T-helper 2 cell treated with Interferon-gamma antibody and Interleukin-4, amounts not matched to agents 100 ng/mL and 5 ng/mL, for 36 hours (primary cell): Measurements from ENCODE around the gene FBXW5. TPM values are rescaled to one million over a fixed set of nuclear protein-coding genes. Genes with fewer than 3 reads are reported as not detected.

Experiments
- intact Hi-C: fragments of 100-400 bp; cut with micrococcal nuclease; formaldehyde crosslinking; loops from one replicate; pipeline ENCODE4 v1.15.1; 2023
- total RNA-seq: library from RNA; stranded (reverse); gene quantifications from 2 replicates; pipeline ENCODE4 v1.2.3, GENCODE V29; 2022

The FBXW5 gene
- total RNA-seq, 1 donor from 2014 or later = 109 TPM

DNA sequence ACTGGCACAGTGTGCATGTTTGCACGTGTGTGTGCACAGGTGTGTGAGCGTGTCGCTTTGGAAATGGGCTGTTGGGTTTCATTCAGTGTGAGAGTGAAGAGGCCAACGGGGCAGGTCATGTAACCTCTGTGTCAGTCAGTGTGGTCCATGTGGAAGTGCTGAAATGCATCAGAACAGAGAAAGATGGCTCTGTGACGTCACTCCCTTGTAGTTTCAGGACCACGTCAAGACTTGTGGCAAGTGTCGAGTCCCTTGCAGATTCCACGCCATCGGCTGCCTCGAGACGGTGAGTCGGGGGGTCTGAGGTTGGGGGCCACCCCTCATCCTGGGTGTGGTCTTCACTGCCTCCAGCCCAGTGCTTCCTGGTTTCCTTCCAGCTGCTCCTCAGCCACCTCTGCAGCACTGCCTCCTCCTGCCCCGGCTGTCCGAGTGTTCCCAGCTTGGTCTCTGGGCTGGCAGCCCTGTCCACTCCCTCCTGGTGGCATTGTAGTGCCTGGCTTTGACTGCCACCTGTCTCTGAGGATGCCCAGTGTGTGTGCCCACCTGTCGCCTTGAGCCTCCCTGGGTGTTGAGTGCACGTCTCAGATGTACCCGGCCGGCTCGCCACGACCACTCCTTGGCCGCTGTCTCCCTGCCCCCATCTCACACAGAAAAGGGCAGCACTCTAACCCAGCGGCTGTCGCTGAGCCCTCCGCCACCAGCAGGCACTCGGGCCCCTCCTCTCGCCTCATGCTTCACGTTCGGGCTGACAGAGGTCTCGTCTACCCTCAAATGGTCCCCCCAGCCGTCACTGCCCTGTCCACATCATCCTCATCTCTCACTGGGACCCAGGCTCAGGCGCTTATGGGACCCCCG, 28.0 kb downstream of the FBXW5 start:
- intact Hi-C loops = no loop called here

DNA sequence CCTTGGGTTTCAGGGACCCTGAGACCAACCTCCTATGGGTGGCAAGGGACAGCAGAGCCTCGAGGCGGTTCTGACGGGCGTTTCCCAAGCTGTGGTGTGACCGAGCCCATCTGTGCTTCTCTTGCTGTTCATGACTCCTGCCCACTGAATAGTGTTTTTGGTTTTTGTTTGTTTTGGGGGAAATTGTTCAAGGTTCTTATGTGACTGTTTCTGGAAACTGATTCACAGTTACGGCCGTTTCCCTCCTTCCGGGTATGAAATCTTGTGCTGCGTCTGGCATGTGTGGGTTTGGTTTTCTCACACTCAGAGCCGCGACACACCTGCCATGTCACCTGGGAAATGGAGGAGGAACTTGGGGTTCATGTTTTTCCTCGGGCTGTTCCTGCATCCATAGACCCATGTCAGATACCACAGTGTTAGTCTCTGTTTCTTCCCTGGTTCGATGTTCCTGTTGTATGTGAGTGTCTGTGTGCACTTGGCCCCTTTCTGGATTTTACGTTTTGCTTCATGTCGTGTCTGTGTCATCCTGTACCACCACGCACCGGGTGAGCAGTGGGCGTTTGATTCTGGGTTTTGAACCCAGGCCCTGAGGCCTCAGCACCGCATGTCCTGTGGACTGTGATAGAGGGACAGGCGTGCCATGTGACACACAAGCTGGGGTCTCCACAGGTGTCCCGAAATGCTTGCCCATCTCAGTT, 28.8 kb downstream of the FBXW5 start:
- intact Hi-C loops = no loop called here

DNA sequence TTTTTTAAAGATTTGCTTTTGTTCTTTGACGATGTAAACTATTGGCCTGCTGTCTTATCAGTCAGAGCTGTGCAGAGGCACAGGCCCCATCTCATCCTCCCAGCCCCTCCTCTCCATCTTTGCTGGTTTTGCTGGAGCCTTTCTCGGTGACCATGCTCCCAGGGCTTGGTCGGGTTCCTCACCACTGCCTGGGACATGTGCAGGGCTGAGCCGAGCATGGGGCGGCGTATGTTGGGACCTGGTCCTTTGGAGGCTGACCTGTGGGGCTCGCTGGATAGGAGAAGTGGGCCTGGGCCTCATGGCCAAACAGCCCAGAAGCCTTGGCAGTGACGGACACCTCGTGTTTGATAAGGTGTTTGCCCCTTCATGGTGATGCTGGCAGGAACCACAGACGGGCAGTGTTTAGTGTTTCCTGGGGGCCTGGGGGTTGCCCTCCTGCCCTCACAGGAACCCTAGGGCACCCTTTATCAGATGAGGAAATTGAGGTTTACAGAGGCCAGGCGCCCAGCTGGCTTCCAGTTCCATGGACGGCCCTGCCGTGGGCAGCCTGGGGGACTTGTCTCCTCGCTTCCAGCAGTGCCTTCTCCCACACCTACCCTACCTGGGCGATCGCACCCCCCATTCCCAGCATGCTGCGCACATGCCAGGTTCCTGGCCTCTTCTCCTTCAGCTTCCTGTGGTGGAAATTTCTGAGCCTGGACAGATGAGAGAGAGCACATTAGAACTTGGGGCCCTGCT, 30.7 kb downstream of the FBXW5 start:
- intact Hi-C loops = no loop called here

DNA sequence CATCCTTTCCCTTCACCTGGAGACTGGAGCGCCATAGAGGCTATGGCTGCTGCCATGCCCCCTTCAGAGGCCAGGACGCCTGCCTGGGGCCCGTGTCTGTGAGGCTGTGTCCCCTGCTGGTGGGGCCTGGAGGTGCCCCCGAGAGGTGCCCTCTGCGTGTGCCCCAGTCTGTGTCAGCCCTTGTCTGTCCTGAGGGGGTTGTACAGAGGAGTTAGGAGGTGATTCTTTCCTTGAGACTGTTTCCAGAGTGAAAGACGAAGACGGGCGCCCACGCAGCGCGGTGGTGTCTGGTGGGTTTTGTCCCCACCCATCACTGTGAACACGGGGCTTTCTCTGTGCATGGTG, 33.7 kb downstream of the FBXW5 start:
- intact Hi-C loops = no loop called here

DNA sequence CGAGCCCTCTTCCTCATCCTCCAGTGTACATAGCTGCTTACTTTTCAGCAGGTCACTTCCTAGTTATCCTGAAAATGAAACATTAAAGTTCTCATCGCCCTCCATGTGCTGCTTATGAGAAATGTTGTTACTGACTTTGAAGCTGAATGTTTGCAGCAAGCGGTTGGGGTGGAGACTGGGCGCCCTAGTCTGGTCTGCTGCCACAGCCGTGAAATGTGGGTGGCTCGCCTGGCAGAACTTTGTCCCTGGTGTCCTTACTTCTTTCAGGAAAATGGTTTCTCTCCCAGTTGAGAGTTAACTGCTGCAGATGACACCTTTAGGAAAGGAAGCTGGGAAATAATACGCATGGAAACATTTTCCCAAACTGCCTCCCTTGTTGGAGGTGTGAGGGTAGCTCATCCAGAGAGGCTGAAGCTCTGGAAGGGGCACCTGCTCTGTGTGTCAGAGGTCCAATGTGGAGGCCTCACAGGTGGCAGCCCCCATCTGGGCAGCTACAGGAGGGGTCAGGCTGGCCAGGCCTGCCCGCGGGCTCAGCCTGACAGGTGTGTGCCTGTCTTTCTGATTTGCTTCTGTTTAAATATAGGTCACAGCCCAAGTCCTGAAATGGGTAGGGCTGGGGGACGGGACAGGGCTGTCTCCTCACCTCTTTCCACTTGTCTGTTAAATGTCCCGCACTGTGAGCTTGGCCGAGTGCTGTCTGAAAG, 34.2 kb downstream of the FBXW5 start:
- intact Hi-C loops = no loop called here

DNA sequence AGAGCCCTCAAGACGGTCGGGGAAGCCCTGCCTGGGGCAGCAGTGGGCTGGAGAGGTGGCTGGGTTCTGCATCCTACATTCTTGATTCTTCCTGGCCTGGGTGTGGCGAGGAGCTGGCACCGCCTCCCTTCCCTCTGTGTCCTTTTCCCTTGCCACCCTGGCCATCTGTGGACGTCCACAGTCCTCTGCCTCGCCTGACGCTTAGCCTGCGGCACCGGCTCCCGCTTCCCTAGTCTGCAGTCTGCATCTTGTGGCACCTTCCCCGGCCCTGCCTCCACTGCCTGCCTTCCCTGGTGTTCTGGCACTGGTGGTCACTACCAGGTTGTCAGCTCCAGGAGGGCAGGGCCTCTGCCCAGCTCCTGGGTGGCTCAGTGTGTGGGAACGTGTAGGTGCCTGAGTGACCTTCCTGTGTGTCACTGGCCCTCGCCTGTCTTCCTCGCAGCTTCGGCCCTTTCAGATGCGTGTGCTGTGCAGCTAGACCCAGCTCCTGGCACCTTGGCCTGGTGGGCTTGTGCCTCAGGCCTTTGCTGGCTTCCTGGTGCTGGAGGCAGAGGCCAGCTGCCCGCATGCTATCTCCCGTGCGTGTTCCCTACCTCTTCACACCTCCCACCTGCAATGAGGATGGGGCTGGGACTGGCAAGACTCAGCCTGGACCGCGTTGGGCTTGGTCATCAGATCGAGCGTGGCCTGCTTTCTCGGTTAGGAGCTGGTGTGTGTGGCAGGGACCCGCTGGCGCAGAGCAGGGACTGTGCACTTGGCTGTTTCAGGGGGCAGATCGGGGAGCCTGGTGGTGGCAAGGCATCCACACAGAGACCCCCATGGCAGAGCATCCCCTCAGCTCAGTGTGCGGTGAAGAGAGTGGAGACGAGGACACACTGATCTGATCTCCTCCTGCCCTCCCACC, 37.3 kb downstream of the FBXW5 start:
- intact Hi-C loops = no loop called here

DNA sequence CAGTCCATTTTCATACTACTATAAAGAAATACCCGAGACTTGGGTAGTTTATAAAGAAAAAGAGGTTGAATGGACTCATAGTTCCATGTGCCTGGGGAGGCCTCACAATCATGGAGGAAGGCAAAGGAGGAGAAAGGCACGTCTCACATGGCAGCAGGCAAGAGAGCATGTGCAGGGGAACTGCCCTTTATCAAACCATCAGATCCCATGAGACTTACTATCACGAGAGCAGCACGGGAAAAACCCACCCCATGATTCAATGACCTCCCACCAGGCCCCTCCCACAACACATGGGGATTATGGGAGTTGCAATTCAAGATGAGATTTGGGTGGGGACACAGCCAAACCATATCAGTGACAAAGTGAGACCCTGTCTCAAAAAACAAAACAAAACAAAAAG, 38.3 kb downstream of the FBXW5 start:
- intact Hi-C loops = no loop called here

DNA sequence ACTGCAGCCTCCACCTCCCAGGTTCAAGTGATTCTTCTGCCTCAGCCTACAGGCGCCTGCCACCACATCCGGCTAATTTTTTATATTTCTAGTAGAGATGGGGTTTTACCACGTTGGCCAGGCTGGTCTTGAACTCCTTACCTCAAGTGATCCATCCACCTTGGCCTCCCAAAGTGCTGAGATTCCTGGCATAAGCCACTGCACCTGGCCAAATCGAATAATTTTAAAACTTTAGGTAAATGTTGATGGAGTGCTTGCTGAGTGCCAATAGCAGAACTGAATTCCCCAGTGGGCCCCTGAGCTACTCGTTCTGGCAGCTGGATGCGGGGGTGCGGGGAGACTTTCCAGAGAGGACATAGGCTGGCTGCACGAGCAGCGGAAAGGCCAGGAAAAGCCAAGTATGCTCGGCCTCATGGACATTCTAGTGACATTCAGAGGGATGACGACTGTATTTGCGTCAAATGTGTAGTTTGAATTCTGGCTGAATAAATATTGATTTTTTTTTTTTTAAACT, 41.4 kb downstream of the FBXW5 start:
- intact Hi-C loops = loop anchor here (5.0 kb wide), 1 partner anchor 56 kb away; the partner anchor contains the start of gene PHPT1

DNA sequence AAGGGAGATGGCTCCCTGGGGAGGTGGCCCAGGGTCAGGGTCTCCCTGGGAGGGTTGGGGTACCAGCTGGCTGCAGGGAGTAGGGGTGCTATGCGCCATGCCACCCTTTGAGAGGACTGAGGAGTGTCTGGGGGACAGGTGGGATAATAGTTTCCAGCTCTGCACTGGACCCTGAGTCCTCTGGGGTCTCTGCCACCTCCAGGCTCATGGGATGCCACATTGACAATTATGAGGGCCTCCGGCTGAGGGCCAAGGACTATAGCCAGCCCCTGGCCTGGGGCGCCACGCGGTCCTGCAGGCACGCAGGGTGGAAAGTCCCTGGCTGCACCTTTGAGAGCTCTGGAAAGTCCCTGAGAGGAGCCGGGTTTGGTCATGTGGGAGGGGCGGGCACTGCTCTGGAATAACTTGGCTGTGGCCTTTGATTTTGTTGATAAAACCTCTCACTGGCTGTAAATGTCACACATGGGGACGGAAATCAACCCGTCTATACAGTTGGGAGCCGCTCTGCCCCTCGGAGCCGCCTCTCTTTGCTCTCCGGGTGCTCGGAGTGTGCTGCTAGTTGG, 42.2 kb downstream of the FBXW5 start:
- intact Hi-C loops = loop anchor here (1.0 to 5.0 kb wide), 5 partner anchors 16 to 55 kb away; partner anchors contain the start of genes EDF1, FBXW5, PHPT1 and TRAF2

DNA sequence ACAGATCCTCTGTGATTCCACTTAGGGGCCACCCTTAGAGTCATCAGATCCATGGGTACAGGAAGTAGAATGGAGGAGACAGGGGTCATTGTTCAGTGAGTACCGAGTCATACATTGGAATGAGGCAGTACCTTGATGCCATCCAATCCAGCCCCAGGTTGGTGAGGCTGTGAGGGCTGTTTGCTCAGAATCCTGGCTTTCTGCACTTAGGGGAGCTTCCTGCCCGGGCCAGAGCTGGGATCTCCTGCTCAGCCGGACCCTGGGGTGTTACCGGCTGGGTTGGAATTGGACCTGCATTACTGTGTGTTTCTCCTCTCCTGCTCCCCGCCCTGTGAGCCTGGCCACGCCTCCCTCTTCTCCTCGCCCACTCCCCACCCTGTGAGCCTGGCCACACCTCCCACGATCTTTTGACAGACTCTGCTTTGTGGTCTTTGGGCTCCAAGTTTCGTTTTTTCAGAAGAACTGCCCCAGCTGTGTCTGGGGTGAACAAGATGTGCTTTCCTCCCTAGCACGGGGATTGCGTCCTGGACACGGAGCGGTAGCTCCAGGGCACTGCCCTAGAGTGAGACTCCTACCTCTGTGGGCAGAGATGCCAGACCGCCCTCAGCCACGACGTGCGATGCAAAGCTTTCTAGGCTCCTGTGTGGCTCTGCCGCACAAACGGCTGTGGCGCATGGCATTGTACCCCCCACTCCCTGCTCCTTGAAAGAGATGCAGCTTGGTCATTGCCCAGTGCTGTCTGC, 42.9 kb downstream of the FBXW5 start:
- intact Hi-C loops = loop anchor here (1.0 to 5.0 kb wide), 5 partner anchors 15 to 54 kb away; partner anchors contain the start of genes EDF1, FBXW5, PHPT1 and TRAF2

DNA sequence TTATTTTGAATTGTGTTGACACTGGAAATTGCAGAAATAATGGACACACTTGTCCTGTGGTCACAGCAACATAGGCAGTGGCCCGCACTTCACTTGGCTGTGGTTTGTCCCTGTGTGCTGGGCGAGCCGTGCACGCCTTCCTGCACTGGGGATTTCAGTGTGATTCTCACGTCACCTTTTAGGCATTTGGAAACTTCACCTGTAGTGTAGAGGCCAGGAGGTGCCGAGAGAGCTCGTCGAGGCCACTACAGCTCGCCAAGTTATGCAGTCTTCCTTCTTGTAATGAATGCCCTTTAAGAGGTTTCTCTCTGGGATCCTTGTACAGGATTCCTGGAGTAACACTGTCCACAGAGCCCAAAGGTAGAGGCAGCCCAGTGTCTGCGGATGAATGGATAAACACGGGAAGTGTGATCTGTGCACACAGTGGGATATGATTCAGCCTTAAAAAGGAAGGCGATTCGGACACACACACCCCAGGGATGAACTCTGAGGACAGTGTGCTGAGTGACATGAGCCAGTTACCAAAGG, 43.5 kb downstream of the FBXW5 start:
- intact Hi-C loops = loop anchor here (5.0 kb wide), 1 partner anchor 54 kb away; the partner anchor contains the start of gene PHPT1

DNA sequence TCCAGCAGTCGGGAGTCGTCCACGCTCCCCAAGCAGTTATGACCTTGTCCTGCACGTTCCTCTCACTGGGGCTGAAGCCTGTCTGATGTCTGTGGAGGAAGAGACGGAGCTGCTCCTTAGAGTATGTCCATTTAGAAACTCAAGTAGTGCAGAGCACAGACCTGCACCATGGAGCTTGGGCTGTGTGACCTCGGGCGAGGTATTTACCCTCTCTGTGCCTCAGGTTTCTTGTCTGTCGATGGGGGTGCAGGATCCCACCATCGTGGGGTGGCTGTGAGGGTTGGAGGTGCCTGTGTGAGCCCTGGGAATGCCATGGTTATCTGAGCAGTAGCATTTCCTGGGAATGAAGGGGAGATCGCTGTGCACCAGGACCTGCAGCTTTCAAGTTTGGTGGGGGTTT, 44.0 kb downstream of the FBXW5 start:
- intact Hi-C loops = loop anchor here (5.0 kb wide), 1 partner anchor 53 kb away; the partner anchor contains the start of gene PHPT1

DNA sequence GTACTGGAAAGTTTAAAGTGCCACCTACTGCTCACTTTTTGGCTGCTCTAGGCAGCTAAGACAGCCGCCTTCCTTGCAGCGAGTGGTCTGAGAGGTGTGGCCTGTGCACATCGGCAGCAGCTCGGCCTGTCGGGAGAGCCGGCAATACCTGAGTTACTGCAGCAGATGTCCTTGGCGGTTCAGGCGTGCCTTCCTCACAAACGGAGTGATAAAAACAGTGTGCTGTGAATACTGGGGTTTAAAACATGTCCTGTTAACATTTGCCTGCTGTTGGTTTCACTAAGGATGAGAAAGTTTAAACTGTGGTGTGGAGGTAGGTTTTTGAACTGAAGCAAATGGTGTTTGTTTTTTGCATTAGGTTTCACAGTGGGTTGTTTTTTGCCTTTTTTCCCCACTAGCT, 45.3 kb downstream of the FBXW5 start:
- intact Hi-C loops = no loop called here

DNA sequence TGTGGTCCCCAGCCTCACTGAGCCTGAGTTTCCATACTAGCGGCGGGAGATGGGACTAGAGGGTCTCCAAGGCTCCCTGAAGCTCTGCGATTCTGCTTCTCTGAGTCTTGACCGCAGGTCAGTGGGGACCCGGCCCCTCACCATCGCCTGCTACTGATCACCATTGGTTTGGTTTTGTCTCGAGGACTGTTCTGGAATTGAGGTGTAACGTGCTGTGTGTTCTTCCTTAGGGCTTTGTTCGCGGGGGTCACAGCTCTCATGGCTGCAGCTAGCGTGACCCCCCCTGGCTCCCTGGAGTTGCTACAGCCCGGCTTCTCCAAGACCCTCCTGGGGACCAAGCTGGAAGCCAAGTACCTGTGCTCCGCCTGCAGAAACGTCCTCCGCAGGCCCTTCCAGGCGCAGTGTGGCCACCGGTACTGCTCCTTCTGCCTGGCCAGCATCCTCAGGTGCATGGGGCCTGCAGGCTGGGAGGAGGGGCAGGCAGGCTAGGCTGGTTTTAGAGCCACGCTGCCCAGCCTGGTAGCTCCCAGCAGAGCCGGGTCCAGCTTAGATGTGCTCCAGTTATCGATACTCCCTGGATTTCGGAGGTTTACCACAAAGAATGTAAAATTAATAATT, 45.9 kb downstream of the FBXW5 start:
- intact Hi-C loops = no loop called here

DNA sequence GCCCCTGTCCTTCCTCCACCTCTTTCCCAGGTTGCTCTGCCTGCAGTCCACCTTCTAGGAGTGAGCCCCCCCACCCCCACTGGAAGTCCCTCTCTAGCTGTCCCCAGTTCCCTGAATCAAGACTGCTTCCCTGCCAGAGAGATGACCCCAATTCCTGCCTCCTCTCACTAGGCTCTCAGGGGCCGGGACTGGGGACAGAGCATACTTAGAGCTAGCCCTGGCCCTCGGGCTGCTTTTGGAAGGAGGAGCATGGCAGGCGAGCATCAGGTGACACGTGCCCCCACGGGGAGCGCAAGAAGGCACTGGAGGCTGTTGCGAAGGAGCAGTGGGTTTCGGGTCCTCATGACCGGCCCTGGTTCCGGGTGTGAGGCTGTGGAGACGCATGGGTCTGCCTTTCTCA, 48.5 kb downstream of the FBXW5 start:
- intact Hi-C loops = no loop called here

DNA sequence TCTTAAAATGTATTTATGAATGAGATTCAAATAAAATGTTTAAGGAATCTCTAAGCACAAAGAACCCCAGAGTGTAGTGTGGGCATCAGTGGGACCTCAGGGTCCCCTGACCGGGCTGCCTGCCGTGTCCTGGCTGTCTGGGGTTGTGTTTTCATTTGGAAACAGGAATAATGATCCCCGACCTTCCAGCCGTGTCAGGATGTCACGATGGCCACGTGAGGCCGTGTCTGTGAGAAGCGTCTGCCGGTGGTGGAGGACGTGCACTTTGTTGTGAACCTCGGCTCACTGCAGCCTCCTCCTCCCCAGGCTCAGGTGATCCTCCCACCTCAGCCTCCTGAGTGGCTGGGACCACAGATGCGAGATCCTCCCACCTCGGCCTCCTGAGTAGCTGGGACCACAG, 53.9 kb downstream of the FBXW5 start:
- intact Hi-C loops = no loop called here
